Lung (tissue), 12 donors: ENCODE results near the gene GRIA1. TPM values are rescaled to one million over a fixed set of nuclear protein-coding genes. Genes with fewer than 3 reads are reported as not detected.

Source experiments
- ATAC-seq: fragments of 200-7000 bp; cut with Tn5 transposase; one replicate; pipeline ENCODE4 v1.9.1; 2020; ENCODE audit warnings: moderate number of reproducible peaks; ENCODE audit not compliant: insufficient read depth, low FRiP score
- DNase-seq, 3 donors: peaks; one replicate each; pipeline ENCODE4 v3.0.0-alpha.2; 2013 to 2017
- H3K27ac ChIP-seq, 2 donors: one replicate each; pipeline ENCODE4 v1.5.1; 2013; ENCODE audit warnings: mild to moderate bottlenecking in 2 of 2, moderate library complexity in 2 of 2, control low read depth in 1 of 2, inconsistent platforms in 1 of 2, low read depth in 1 of 2, low read length in 1 of 2
- H3K27me3 ChIP-seq, 3 donors: one replicate each; pipeline ENCODE4 v1.5.1; 2013; ENCODE audit warnings: low read length in 2 of 3; ENCODE audit not compliant: control insufficient read depth in 3 of 3, insufficient read depth in 3 of 3
- H3K36me3 ChIP-seq, 4 donors: one replicate each; pipeline ENCODE4 v1.5.1; 2013; ENCODE audit warnings: low read length in 4 of 4, mild to moderate bottlenecking in 1 of 4, moderate library complexity in 1 of 4; ENCODE audit not compliant: control insufficient read depth in 4 of 4, insufficient read depth in 4 of 4
- H3K4me1 ChIP-seq, 5 donors: one replicate each; pipeline ENCODE4 v1.5.1; 2013; ENCODE audit warnings: low read length in 5 of 5, mild to moderate bottlenecking in 2 of 5, moderate library complexity in 1 of 5; ENCODE audit not compliant: control insufficient read depth in 5 of 5, insufficient read depth in 5 of 5
- H3K4me3 ChIP-seq: one replicate; pipeline ENCODE4 v1.5.1; 2013; ENCODE audit warnings: mild to moderate bottlenecking, control low read depth, moderate library complexity
- H3K9ac ChIP-seq, 2 donors: one replicate each; pipeline ENCODE4 v1.5.1; 2013; ENCODE audit warnings: low read length in 2 of 2, control low read depth in 1 of 2; ENCODE audit not compliant: insufficient read depth in 1 of 2
- H3K9me3 ChIP-seq, 4 donors: one replicate each; pipeline ENCODE4 v1.5.1; 2013; ENCODE audit warnings: low read length in 3 of 4, mild to moderate bottlenecking in 1 of 4, moderate library complexity in 1 of 4; ENCODE audit not compliant: control insufficient read depth in 4 of 4, insufficient read depth in 3 of 4
- WGBS, 2 donors: extraction: QIAGEN DNeasy Blood & Tissue Kit; methylation state at CpG; one replicate each; pipeline ENCODE4 v1.1.7; 2013; 5-methylcytosine and 5-hydroxymethylcytosine counted together
- polyA plus RNA-seq, 2 donors: library from polyadenylated mRNA; stranded (reverse); fragments of 200-250 nt; gene quantifications; one replicate each; pipeline ENCODE4 v1.2.1, GENCODE V29; 2013
- total RNA-seq, 2 donors: library from RNA; depleted of rRNA in 1 of 2; stranded (reverse); fragments of >200 nt in 1 of 2; gene quantifications; one replicate each; pipeline ENCODE4 v1.2.1, GENCODE V29; 2014 to 2021
- TF ChIP-seq, protein P1 (sequence below): IDR thresholded peaks from 2 replicates; pipeline ENCODE4 v1.5.1; 2012; ENCODE audit warnings: mild to moderate bottlenecking; ENCODE audit errors: control extremely low read depth, extremely low read depth
- donor health status: control.
- donor health status: control.
- donor health status: Bipolar disorder and iron deficiency.
- donor health status: healthy.
- donor health status: DM: yes; HTN: yes; CAD: no.

The GRIA1 gene
- total and polyA plus RNA-seq, 4 donors = 1.1 to 12.5 (median 2.0) TPM

DNA sequence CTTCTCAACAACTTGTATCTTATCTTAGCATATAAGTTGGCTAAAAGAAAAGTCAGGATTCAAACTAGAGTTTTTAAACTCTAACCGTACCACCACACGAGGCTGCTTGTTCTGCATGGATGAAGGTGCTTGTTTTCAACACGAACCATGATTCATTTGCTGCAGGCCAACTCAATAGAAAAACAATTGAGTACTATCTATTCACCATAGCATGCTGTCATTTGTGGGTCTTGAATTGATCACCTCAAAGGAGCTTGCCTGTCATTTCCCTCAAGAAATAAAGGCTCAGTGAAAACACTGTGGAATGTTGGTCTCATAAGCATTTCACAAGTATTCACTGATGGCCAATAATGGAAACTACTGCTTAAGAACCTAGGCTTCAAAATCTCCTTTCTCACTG lies 21.0 kb upstream of the GRIA1 start:
- H3K9me3 ChIP-seq = no peaks in the 10 kb centered on the region
- no peaks in the 10 kb centered on the region for H3K4me1 ChIP-seq
- TF ChIP-seq, protein P1, sequence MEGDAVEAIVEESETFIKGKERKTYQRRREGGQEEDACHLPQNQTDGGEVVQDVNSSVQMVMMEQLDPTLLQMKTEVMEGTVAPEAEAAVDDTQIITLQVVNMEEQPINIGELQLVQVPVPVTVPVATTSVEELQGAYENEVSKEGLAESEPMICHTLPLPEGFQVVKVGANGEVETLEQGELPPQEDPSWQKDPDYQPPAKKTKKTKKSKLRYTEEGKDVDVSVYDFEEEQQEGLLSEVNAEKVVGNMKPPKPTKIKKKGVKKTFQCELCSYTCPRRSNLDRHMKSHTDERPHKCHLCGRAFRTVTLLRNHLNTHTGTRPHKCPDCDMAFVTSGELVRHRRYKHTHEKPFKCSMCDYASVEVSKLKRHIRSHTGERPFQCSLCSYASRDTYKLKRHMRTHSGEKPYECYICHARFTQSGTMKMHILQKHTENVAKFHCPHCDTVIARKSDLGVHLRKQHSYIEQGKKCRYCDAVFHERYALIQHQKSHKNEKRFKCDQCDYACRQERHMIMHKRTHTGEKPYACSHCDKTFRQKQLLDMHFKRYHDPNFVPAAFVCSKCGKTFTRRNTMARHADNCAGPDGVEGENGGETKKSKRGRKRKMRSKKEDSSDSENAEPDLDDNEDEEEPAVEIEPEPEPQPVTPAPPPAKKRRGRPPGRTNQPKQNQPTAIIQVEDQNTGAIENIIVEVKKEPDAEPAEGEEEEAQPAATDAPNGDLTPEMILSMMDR = no peak
- peaks cover 0 to 2% (median 0%) of the 10 kb centered on the region in 3 donors for H3K27me3 ChIP-seq
- no peak overlapping the region for H3K27ac ChIP-seq
- H3K36me3 ChIP-seq = no peaks in the 10 kb centered on the region
- WGBS, 2 donors = 88 to 89% methylated on average over 3 of the region's 3 CpGs
- DNase-seq (no peak), ATAC-seq (no peak)
- H3K4me3 ChIP-seq = no peak overlapping the region
- H3K9ac ChIP-seq = no peak overlapping the region

DNA sequence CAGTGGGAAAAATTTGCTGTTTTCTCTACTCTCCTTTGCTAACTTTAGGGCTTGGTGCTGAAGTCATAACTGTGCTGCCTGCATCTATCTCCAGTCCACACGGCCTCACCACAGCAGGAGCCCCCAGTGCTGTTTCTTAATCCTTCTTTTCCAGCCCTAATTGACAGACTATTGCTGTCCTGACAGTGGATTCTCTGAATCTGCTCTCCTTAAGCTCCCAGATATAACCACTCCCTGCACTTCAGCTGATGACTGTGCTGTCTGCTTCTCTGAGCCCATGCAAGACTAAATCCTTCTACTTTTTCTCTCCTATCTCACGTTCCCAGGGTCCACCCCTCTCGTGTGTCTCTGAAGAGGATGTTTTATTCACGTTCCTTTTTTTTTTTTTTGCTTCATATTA lies 19.7 kb upstream of the GRIA1 start:
- DNase-seq (no peak), ATAC-seq (no peak)
- H3K27ac ChIP-seq = no peak overlapping the region
- no peaks in the 10 kb centered on the region for H3K4me1 ChIP-seq
- no peaks in the 10 kb centered on the region for H3K36me3 ChIP-seq
- H3K27me3 ChIP-seq = peaks cover 0 to 2% (median 0%) of the 10 kb centered on the region in 3 donors
- H3K4me3 ChIP-seq = no peak overlapping the region
- H3K9me3 ChIP-seq = no peaks in the 10 kb centered on the region
- 58 to 60% methylated on average over 4 of the region's 4 CpGs for WGBS, 2 donors
- H3K9ac ChIP-seq = no peak overlapping the region
- TF ChIP-seq, protein P1 = no peak

DNA sequence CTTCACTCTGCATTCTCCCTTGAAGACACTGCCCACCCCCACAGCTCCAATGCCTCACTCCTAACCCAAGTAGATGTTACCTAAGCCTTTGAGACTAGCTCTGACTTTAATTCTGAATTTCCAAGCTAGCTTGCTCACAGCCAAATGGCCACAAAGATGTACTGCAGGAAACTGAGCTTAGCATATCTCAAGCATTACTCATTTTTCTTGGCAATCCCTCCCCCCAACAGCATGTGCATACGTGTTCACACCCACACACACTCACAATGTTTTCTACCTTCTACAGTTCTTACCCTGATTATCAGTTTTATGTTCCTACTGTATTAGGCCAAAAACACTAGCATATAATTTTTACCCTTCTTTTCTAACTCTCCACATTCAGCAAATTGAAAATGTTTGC lies 13.7 kb upstream of the GRIA1 start:
- Histone ChIP-seq H3K36me3 (no peaks in the 10 kb centered on the region), H3K27ac (no peak overlapping the region), H3K4me3 (no peak overlapping the region), H3K9ac (no peak overlapping the region), H3K9me3 (peaks cover 0 to 3% (median 0%) of the 10 kb centered on the region in 4 donors), H3K4me1 (no peaks in the 10 kb centered on the region), H3K27me3 (no peaks in the 10 kb centered on the region)
- DNase-seq (no peak), ATAC-seq (no peak)
- 49 to 82% methylated on average over 1 of the region's 1 CpG for WGBS, 2 donors
- TF ChIP-seq, protein P1 = no peak

DNA sequence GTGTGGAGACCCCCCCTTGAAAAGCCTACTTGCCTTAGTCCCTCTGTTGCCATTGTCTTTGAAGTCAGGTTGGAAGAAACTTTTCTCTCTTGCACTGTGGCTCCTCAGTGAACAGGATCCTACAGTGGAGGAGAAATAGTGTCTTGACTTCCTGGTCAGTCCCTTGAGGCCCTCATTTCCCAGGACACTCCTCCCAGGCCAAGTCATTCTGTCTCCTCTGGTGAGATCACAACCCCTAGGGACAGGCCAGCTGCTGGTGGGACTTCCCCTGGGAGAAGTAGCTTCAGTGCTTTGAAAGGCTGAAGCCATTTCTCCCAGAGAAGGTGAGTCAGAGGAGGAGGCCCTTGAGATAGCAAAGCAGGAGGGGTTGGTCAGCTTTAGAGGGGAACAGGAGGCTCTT lies 10.1 kb upstream of the GRIA1 start:
- TF ChIP-seq, protein P1 = no peak
- peaks cover 0 to 3% (median 0%) of the 10 kb centered on the region in 4 donors for H3K9me3 ChIP-seq
- H3K4me3 ChIP-seq = no peak overlapping the region
- no peaks in the 10 kb centered on the region for H3K36me3 ChIP-seq
- no peak for DNase-seq
- no peaks in the 10 kb centered on the region for H3K27me3 ChIP-seq
- no peak for ATAC-seq
- no peak overlapping the region for H3K9ac ChIP-seq
- H3K4me1 ChIP-seq = no peaks in the 10 kb centered on the region
- H3K27ac ChIP-seq = no peak overlapping the region
